HepG2 (cell line): ENCODE results near the gene UCP1. TPM values are rescaled to one million over a fixed set of nuclear protein-coding genes. Genes with fewer than 3 reads are reported as not detected.

Experiments used
- EZH2 ChIP-seq: conservative IDR thresholded peaks from 2 replicates; pipeline ENCODE4 v1.6.1; 2012; ENCODE audit warnings: mild to moderate bottlenecking, low read depth, low read length, moderate library complexity
- GZF1 ChIP-seq: sonication (generic); formaldehyde crosslinking; IDR thresholded peaks from 2 replicates; pipeline ENCODE4 v1.5.1; 2020; ENCODE audit warnings: mild to moderate bottlenecking, missing genetic modification reagents
- HNRNPUL1 ChIP-seq: fragments of 200-400 bp; formaldehyde crosslinking; IDR thresholded peaks from 2 replicates; pipeline ENCODE4 v1.6.1; 2017; ENCODE audit warnings: low read depth, mild to moderate bottlenecking, low read length, moderate library complexity
- KDM5A ChIP-seq: fragments of 200-600 bp; sonication (generic); IDR thresholded peaks from 2 replicates; pipeline ENCODE4 v1.7.0; 2018; ENCODE audit warnings: antibody characterized with exemption, mild to moderate bottlenecking, low read length, borderline replicate concordance
- RORA ChIP-seq: sonication (generic); formaldehyde crosslinking; IDR thresholded peaks from 2 replicates; pipeline ENCODE4 v1.5.0; 2020; ENCODE audit warnings: mild to moderate bottlenecking, missing genetic modification reagents, moderate library complexity
- SNAPC2 ChIP-seq: sonication (generic); formaldehyde crosslinking; IDR thresholded peaks from 2 replicates; pipeline ENCODE4 v1.8.1; 2022; ENCODE audit warnings: mild to moderate bottlenecking, missing genetic modification reagents
- TBX2 ChIP-seq: sonication (generic); formaldehyde crosslinking; IDR thresholded peaks from 2 replicates; pipeline ENCODE4 v1.5.0; 2020; ENCODE audit warnings: missing genetic modification reagents, mild to moderate bottlenecking, borderline replicate concordance
- TCF7 ChIP-seq: sonication (generic); IDR thresholded peaks from 2 replicates; pipeline ENCODE4 v1.6.1; 2016; ENCODE audit warnings: antibody characterized with exemption, low read depth
- ZBTB21 ChIP-seq: sonication (generic); formaldehyde crosslinking; IDR thresholded peaks from 2 replicates; pipeline ENCODE4 v1.4.0; 2020; ENCODE audit warnings: missing genetic modification reagents
- ZNF367 ChIP-seq: sonication (generic); formaldehyde crosslinking; IDR thresholded peaks from 2 replicates; pipeline ENCODE4 v1.4.0; 2020; ENCODE audit warnings: missing genetic modification reagents, borderline replicate concordance
- ZNF674 ChIP-seq: sonication (generic); formaldehyde crosslinking; IDR thresholded peaks from 2 replicates; pipeline ENCODE4 v1.5.0; 2020; ENCODE audit warnings: low read depth, mild to moderate bottlenecking, missing genetic modification reagents
- ZNF737 ChIP-seq: sonication (generic); formaldehyde crosslinking; IDR thresholded peaks from 2 replicates; pipeline ENCODE4 v1.5.0; 2020; ENCODE audit warnings: missing genetic modification reagents, mild to moderate bottlenecking, borderline replicate concordance
- polyA plus RNA-seq, 8 experiments: library from polyadenylated mRNA; depleted of rRNA in 3 of 8; stranded (reverse) in 7 of 8; unstranded in 1 of 8; fragments of >200 nt; fragmentation: Illumina TruSeq in 4 of 8; extraction: Trizol in 4 of 8; gene quantifications; 2 replicates each; pipeline versions ENCODE4 v1.2.1 to v1.2.3, GENCODE V29; 2011 to 2016; ENCODE audit warnings: low read depth in 4 of 8, missing spikeins in 1 of 8, mixed read lengths in 1 of 8; ENCODE audit not compliant: insufficient read depth in 1 of 8
- total RNA-seq, 5 experiments: library from RNA; depleted of rRNA; stranded (reverse); fragments of >200 nt; fragmentation: Illumina TruSeq; extraction: Trizol; gene quantifications; 2 replicates each; pipeline ENCODE4 v1.2.3, GENCODE V29; 2016; ENCODE audit warnings: low read depth in 1 of 5
- TF ChIP-seq, protein P1 (sequence below): sonication (generic); formaldehyde crosslinking; IDR thresholded peaks from 2 replicates; pipeline ENCODE4 v1.4.0; 2020; ENCODE audit warnings: mild to moderate bottlenecking, missing genetic modification reagents
- TF ChIP-seq, protein P2 (sequence below), 2 experiments: sonication (generic) in 1 of 2; formaldehyde crosslinking in 1 of 2; IDR thresholded peaks; 2 replicates each; pipeline versions ENCODE4 v1.4.0 to v1.6.1; 2016 to 2020; ENCODE audit warnings: borderline replicate concordance in 1 of 2, low read depth in 1 of 2, mild to moderate bottlenecking in 1 of 2, missing genetic modification reagents in 1 of 2
- TF ChIP-seq, protein P3 (sequence below): fragments of 450-650 bp; IDR thresholded peaks from 2 replicates; pipeline ENCODE4 v1.6.1; 2017; ENCODE audit warnings: mild to moderate bottlenecking
- TF ChIP-seq, protein P4 (sequence below): sonication (generic); formaldehyde crosslinking; IDR thresholded peaks from 2 replicates; pipeline ENCODE4 v1.4.0; 2020; ENCODE audit warnings: mild to moderate bottlenecking, missing genetic modification reagents, borderline replicate concordance

Gene UCP1
- total and polyA plus RNA-seq, 2 of the 13 experiments (the other 11 are each of a cell fraction or from before 2014, with no cell fraction given): 0.11 TPM

DNA sequence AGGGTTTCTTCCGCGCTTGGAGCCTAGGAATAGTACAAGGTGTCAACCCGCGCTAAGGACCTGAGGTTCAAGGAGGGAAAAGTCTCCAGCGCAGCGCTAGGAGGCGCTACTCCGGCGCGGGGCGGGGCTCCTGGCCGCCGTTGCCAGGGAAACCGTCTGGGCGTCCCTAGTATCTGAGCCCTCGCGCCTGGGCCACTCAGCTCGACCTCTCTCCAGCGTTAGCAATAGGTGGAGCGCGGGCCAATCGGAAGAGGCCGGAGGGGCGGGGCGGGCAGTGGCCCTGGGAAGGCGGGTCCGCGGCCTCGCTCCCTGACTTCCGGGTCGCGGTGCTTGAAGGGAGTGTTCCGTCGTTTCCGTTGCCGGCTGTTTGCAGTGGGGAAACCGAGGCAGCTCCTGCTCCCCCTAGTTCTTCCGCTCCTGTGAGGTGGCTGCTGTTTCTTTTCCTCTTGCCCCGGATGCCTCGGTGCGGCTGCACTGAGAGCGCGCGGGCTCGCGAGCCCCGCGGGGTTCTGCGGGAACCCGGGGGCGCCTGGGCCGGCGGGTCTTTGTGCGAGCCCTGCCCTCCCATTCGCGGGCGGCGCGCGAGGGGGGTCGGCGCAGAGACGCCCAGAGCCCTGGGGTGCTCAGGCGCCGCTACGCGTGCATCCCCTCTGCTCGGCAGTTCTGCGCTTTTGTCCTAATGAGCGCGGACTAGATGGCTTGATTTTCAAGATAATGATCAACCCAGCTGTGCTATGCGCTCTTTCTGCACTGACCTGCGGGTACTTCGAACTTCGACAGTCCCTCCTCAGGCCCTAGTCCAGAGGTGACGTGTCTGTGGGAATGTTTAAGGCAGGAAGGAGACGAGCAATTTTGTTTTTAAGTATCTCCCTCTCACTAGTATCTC, 44.7 kb downstream of the UCP1 start, which contains the start of gene ELMOD2 (continued):
- TF ChIP-seq, protein P1, sequence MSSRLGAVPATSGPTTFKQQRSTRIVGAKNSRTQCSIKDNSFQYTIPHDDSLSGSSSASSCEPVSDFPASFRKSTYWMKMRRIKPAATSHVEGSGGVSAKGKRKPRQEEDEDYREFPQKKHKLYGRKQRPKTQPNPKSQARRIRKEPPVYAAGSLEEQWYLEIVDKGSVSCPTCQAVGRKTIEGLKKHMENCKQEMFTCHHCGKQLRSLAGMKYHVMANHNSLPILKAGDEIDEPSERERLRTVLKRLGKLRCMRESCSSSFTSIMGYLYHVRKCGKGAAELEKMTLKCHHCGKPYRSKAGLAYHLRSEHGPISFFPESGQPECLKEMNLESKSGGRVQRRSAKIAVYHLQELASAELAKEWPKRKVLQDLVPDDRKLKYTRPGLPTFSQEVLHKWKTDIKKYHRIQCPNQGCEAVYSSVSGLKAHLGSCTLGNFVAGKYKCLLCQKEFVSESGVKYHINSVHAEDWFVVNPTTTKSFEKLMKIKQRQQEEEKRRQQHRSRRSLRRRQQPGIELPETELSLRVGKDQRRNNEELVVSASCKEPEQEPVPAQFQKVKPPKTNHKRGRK (CRISPR knock-in tag): no peak
- no peak for TF ChIP-seq SNAPC2 (CRISPR knock-in tag)
- peak; percentile 79; the same call in 1 of the 2 replicates for TF ChIP-seq KDM5A
- TF ChIP-seq ZNF674 (CRISPR knock-in tag): no peak
- TF ChIP-seq TBX2 (CRISPR knock-in tag): peak; percentile 46; the same call in 1 of the 2 replicates
- no peak for TF ChIP-seq ZBTB21 (CRISPR knock-in tag)
- no peak for TF ChIP-seq HNRNPUL1
- TF ChIP-seq, protein P2, sequence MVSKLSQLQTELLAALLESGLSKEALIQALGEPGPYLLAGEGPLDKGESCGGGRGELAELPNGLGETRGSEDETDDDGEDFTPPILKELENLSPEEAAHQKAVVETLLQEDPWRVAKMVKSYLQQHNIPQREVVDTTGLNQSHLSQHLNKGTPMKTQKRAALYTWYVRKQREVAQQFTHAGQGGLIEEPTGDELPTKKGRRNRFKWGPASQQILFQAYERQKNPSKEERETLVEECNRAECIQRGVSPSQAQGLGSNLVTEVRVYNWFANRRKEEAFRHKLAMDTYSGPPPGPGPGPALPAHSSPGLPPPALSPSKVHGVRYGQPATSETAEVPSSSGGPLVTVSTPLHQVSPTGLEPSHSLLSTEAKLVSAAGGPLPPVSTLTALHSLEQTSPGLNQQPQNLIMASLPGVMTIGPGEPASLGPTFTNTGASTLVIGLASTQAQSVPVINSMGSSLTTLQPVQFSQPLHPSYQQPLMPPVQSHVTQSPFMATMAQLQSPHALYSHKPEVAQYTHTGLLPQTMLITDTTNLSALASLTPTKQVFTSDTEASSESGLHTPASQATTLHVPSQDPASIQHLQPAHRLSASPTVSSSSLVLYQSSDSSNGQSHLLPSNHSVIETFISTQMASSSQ (IDR thresholded peaks at IDR 0.05; ENCODE audit: low read depth): no peak
- TF ChIP-seq, protein P2 (CRISPR knock-in tag; IDR thresholded peaks at IDR 0.05; ENCODE audit: borderline replicate concordance): no peak
- no peak for TF ChIP-seq ZNF737 (CRISPR knock-in tag)
- no peak for TF ChIP-seq GZF1 (CRISPR knock-in tag)
- no peak for TF ChIP-seq RORA
- TF ChIP-seq EZH2: no peak
- TF ChIP-seq, protein P3, sequence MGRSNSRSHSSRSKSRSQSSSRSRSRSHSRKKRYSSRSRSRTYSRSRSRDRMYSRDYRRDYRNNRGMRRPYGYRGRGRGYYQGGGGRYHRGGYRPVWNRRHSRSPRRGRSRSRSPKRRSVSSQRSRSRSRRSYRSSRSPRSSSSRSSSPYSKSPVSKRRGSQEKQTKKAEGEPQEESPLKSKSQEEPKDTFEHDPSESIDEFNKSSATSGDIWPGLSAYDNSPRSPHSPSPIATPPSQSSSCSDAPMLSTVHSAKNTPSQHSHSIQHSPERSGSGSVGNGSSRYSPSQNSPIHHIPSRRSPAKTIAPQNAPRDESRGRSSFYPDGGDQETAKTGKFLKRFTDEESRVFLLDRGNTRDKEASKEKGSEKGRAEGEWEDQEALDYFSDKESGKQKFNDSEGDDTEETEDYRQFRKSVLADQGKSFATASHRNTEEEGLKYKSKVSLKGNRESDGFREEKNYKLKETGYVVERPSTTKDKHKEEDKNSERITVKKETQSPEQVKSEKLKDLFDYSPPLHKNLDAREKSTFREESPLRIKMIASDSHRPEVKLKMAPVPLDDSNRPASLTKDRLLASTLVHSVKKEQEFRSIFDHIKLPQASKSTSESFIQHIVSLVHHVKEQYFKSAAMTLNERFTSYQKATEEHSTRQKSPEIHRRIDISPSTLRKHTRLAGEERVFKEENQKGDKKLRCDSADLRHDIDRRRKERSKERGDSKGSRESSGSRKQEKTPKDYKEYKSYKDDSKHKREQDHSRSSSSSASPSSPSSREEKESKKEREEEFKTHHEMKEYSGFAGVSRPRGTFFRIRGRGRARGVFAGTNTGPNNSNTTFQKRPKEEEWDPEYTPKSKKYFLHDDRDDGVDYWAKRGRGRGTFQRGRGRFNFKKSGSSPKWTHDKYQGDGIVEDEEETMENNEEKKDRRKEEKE: no peak
- TF ChIP-seq TCF7: no peak
- no peak for TF ChIP-seq ZNF367 (CRISPR knock-in tag)
- TF ChIP-seq, protein P4, sequence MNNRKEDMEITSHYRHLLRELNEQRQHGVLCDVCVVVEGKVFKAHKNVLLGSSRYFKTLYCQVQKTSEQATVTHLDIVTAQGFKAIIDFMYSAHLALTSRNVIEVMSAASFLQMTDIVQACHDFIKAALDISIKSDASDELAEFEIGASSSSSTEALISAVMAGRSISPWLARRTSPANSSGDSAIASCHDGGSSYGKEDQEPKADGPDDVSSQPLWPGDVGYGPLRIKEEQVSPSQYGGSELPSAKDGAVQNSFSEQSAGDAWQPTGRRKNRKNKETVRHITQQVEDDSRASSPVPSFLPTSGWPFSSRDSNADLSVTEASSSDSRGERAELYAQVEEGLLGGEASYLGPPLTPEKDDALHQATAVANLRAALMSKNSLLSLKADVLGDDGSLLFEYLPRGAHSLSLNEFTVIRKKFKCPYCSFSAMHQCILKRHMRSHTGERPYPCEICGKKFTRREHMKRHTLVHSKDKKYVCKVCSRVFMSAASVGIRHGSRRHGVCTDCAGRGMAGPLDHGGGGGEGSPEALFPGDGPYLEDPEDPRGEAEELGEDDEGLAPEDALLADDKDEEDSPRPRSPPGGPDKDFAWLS (CRISPR knock-in tag): no peak
